ENCODE data around the gene PIP5K1B. TPM values are rescaled to one million over a fixed set of nuclear protein-coding genes. Genes with fewer than 3 reads are reported as not detected.
A peak's percentile ranks its signal among the peaks of the same experiment; 100 is the strongest.

The PIP5K1B gene
- total RNA-seq, 1 donor from 2014 or later, result 14.9 TPM

DNA sequence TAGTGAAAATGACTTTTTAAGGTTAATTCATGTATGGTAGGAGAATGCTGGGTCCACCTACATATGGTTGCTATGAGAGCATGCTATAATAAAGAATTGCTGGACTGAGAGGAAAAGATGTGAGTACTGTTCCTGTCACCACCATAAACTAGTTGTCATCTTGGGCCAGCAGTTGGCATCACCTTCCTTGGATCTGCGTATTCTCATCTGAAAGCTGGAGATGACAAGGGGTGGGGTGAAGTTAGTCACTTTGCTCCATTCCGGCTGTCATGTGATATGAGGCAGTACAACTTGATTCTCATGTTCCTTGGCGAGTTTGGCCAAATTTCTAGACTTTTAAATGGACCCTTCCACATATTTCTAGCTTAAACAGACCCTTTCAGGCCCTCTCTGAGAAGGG is 33.3 kb downstream of the PIP5K1B start:
- peak; percentile 22 for DNase-seq (ENCODE audit: low spot score)

DNA sequence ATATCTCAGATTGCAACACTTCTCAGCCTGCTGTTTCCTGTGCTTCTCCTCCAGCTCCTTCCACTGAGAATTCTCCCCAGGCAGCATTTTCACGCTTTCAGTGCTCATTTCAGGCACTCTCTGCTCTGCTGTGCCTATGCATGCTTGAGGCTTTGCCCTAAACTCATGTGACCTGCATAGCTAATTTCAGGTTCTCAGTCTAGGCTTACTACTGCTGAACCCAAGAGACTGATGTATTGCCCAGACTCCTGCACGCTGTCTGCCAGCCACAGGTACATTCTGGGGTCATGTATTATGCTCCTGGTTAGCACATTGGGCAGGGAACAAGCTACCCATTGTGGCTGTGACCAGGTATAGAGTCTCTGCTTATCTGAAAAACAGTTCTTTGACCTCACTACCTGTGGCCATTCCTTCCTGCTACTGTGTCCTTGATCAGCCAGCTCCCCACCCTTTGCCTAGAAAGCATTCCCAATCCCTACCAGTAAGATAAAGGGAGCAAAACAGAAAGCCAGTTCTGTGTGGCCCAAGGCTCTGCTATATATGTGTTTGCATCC is 34.7 kb downstream of the PIP5K1B start:
- peak; percentile 54 for DNase-seq (ENCODE audit: low spot score)

DNA sequence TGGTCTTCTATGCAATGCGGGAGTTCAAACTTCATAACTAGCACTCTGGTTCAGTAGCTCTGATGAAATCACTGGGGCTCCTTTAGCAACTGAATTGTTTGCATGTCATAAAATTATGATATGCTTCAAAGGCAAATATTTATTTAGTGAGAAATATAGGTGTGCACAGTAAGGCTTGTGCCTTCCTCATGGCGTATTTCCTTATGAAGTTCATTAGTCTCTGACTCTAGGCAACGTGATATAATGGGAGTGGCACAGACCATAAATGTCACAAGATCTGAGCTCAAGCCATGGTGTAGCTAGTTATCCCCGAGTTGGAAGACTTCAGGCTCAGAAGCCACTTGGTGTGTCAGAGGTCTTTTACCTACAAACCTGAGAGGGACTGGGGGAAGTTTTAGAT is 35.5 kb downstream of the PIP5K1B start:
- no peak for DNase-seq (ENCODE audit: low spot score)

DNA sequence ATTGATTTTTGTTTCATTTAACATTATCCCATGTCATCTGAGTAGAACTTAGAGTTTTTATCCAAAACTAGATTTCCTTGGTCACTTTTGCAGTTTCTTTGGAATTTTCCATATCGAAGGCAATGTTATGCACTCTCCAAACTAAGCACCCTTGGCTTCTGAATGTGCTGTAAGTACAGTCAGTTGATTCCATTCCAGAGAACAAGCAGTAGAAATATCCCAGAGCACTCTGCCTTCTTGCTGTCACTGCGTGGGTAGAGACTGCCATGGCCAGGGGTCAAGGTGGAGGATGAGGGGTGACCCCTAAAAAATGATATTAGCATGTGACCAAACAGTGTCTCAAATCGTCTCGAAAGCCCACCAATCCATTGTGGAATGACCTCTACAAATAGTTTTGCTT is 36.2 kb downstream of the PIP5K1B start:
- DNase-seq (ENCODE audit: low spot score), result no peak

DNA sequence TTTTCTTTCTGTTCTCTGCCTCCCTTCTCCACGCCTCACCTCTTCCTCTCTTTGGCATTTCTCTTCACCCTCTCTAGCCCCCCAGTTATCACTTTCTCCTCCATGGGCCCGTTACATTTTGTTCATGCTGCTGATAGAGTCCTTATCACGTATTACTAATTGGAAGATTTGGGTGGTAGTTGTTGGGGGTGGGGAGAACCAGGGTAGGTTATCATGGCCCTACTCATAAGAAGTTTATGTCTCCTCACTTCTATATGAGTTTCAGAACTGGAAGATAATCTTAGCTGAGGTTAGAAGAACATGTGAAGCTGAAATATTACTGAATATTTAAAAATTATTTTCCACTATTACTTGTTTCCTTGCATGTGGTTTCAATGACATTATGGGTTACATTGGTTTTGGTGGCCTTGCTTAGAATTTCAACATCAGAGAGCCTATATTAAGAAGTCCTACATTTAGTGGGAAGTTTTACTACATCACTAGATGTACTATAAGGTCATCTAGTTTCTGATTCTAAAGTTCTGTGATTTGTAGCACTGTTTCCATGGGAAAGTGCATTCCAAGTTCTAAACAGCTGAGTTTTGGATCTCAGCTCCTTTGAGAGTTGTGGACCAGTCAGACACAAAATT is 36.8 kb downstream of the PIP5K1B start:
- DNase-seq (ENCODE audit: low spot score), result no peak

DNA sequence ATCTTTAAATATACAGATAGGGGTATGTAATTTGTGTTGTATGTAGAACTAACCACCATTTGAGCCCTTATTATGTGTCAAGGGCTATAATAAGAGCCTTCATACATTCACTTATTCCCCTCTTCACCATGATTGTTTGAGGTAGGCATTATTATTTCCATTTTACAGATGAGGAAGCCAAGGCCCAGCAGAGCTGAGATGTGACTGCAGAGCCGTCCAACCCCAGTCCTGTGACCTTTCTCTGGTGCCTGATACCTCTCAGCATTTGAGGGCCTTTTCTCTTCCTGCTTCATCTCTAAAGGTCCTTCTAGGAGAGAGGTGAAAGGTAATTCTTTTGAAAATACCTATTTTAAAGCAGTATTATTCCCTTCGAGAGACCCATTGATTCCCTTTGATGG is 37.3 kb downstream of the PIP5K1B start:
- DNase-seq (ENCODE audit: low spot score), result no peak

DNA sequence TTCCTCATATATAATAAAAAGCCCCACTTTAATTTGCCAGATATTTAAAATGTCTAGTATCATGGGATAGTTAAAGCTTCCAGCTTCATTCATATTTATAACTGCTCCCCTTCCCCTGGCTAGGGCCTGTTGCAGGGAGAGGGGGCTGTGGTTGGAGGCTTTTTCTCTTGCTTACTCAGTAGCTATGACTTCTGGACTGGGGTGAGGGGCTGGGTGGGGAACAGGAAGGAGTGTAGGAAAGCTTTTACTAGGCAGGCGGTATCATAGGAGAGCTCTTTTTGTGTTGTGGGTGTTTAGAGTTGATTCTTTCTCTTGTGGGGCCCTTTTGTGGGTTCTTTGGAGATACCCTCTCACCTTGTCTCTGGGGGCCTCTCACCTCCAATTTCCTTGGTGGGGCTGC is 39.4 kb downstream of the PIP5K1B start:
- DNase-seq (ENCODE audit: low spot score), result no peak

DNA sequence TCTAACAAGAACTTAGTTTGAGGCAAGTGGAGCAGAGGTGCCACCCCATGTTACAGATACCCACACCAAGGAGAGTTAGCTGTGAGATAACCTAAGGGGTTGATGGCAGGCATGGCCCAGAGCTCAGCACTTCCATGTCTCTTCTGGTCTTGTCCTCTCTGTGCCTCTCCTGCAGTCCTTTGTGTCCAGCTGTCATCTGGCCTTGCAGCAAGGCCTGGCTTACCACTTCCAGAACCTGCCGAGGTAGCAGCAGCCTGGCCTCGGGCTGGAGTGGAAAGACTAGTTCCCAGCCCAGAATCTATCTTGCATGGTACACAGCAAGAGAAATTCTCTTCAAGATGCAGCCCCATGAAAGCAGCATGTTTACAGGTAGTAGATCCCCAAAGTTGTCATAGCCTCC is 41.5 kb downstream of the PIP5K1B start:
- DNase-seq (ENCODE audit: low spot score), result no peak

DNA sequence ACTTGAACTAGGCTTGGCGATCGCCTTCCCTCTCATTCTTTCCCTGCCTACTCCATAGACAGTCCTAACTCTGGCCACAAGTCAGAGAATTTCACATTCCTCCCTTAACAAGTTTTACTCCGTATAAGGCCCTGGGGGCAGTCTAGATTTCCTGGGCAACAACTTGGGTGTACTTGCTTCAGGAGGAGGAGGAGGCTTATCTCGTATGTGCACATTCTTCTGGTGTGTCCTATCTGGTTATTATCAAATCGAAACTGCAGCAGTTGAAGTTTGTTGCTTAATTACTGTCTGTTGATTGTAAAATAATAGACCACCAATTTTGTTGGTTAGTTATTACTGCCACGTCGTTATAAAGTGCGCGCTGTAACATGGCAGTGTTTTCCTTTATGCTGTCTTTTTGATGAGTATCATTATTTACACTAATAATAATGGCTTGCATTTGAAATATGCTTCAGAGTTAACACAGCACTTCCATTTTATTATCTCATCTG is 42.0 kb downstream of the PIP5K1B start:
- peak; percentile 79 for DNase-seq (ENCODE audit: low spot score)

DNA sequence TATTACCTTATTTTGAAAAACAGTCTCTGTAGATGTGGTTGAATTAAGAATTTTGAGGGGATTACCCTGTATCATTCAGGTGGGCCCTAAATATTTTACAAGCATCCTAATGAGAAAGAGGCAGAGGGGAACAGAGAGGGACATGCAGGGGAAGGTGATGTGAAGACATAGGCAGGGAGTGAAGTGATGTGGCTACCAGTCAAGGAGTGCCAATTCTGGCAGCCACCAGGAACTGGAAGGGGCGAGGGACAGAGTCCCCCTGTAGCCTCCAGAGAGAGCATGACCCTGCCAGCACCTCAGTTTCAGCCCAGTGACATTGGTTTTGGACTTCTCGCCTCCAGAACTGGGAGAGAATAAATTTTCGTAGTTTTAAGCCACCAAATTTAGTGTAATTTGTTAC is 44.1 kb downstream of the PIP5K1B start:
- DNase-seq (ENCODE audit: low spot score), result no peak

DNA sequence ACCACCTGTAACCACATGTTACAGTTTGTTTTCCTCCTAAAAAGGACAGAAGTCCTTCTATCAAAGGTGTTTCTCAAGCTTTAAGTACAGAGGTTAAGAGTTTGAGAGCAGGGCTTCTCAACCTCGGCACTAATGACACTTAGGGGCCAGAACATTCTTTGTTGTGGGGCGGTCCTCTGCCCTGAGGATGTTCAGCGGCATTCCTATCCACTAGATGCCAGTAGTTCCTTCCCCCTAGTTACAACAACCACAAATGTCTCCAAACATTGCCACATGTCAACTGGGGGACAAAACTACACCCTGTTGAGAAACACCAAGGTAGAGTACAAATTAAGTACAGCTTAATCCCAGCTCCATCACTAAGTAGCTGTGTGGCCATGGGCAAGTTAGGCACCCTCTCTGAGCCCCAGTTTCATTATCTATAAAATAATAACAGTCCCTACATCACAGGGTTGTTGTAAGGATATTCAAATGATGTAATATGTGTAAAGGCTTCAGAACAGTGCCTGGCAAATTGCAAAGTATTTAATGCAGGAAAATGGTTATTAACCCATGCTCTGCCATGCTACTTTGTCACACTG is 44.6 kb downstream of the PIP5K1B start:
- DNase-seq (ENCODE audit: low spot score), result peak; percentile 54

DNA sequence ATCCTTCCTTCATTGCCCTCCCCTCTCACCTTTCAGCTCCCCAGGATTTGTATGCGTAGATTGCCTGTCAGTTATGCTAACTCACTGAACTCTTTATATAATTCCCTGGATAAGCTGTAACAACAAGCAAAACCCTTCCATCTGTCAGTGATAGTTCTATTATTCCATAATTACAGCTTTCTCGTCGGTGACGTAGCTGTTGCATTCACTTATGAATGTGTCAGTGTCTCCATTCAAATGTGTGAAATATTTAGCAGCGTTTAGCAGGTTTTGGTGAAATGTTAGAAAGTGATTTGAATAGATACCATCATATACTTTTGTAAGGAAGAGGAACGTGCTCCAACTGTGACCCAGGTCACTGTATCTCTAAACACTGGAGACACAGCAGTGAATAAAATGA is 45.2 kb downstream of the PIP5K1B start:
- DNase-seq (ENCODE audit: low spot score), result no peak

DNA sequence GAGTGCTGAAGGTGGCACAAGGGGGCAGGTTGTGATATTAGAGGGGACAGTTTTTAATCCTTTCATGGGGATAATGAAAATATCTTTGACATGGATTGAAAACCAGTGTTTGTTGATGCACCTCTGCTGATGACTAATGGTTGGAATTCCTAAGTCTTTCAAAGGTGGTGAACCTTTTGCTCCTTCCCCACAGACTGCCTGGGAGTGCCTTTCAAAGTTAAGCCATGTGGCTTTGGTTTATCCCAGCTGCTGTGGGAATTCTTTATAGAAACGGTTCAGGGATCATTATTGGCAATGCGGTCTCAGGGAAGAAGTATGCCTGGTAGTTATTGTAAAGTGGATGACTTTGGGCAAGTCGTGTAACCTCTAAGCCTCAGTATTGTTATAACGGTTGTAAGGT is 45.7 kb downstream of the PIP5K1B start:
- DNase-seq (ENCODE audit: low spot score), result no peak

DNA sequence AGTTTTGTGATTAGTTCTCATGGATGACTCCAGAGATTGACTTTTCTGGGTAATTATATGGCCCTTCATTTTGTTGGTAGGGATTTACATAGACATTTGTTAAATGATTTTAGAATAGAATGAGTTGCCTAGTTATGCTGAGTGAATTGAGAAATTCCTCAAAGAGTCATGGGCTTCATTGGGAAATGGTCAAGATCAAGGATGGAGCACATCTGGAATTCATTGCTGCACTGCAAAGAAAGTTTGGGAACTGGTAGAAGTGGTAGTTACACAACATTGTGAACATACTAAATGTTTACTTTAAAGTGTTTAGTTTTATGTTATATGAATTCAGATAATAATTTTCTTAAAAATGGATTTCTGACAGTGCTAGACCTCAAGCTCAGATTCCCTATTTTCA is 46.5 kb downstream of the PIP5K1B start:
- DNase-seq (ENCODE audit: low spot score), result no peak

DNA sequence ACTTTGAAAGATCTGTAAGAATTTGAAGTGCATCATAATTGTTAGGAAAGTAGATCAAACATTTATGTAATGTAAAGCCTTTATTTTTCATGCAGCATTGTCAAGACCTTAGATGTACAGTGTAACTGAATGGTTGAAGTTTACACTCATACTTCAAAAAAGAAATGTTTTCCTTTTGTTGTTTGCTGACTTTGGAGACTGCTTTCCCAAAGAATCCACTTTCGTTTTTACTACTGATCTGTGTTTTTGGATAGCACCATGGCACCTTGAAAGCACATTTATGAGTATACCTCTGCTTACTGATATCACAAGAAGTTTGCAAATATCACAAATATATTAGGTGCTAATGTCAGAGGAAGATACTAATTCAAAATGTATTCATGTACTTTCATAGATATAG is 50.0 kb downstream of the PIP5K1B start:
- DNase-seq (ENCODE audit: low spot score), result no peak

DNA sequence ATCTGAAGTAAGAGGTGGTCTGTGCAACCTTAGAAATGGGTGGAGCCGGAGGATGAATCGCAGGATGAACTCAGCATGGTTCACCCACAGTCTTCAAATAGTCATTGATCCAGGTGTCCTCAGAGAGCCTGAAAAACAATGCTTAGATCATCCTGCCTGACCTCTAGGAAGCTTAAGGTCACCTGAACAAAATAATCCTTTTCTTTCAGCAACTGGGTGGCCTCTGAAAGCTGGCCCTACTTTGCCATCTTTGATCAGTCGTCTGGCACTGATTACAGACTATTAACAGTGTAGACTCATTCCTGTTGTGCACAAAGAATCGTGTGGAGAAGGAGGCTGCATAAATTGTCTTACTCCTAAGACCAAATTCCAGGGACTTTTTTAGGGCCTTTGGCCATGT is 50.7 kb downstream of the PIP5K1B start:
- DNase-seq (ENCODE audit: low spot score), result no peak

DNA sequence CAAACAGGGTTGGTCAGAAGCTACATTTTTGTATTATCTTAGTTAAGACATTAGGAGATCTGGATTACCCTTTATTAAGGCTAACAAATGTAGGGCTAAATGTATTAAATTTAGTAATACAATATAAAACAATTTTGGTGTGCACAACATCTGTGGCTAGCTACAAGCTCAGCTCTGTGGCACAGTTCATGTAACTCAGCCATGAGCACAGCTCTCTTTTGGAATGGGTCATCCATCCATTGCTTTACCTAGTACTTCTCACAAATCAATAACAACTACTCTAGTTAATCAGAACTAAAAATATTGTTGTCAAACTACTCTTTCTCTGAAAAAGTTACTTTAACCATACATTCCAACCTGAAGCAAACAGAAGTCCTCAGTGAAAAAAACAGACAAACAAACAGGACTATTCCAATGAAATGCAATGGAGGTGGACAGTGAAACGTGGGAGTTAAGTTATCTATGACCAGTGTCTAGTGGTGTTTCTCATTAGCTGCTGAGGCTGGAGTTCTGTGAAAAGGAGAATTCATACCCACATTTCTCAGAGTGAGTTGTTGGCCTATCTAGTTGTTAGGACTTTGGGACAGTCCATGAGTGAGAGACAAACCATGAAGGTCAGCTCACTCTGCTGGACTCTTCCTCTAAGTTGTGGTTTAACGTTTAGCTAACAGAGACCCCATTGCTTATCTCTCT is 55.1 kb downstream of the PIP5K1B start:
- no peak for DNase-seq (ENCODE audit: low spot score)

DNA sequence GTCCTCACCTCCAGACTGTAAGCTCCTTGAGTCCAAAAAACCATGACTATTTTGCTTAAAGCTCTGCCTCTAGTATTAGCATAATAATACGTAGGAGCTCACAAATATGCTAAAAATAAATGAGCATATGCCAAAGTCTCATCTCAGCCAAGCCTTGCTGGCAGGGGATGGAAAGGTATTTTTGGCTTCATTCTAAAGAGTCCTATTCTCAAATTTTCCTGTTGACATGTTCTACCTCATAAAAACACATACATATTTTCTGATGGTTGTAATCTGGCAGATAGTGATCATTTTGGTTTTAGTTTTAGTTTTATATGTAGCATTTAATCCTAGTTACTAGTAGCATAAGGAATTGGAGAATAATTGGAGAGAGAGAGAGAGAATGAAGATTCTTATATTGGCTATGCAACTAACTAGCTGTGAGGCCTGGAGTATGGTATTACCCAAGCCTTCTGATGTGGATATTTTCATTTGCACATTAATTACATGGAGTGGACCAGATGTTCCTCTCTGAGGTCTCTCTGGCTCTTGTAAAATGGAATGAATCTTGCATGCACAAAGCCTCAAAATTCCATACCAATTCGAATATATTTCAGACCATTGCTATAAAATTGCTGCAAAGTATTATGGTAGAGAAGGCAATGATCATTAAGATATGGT is 55.8 kb downstream of the PIP5K1B start:
- DNase-seq (ENCODE audit: low spot score), result no peak

DNA sequence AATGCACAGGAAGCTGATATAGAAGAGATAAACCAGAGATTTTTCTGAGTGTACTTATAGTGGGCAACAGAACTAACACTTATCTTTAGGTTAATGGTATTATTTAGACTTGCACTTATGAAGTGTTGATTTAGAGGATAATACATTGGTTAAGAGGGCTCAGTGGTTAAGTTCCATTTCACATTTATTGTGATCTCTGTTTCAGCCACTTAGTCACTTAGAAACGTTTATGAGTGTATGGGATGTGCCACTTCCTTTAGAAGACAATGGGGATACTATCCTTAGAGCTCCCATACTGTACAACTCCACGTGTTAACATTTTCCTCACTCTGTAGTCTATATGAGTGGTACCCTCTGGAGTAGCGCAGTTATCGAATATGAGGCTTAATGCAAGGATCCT is 57.5 kb downstream of the PIP5K1B start:
- no peak for DNase-seq (ENCODE audit: low spot score)

DNA sequence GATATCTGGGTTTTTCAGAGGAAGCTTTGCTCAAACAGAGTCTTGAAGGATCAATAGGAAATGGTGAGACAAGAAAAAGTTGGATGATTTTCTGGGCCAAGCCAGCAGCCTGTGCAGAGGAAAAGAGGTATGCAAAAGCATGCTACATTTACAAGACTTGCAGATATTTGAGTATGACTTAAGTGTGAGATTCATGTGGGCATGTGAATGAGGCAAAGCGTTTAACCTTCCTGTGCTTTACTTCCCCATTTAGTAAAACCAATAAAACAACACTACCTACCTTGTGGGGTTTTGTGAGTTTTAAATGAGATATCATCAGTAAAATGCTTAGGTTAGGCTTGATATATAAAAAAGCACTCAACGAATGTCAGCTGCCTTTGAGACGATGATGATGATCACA is 58.1 kb downstream of the PIP5K1B start:
- DNase-seq (ENCODE audit: low spot score), result no peak

DNA sequence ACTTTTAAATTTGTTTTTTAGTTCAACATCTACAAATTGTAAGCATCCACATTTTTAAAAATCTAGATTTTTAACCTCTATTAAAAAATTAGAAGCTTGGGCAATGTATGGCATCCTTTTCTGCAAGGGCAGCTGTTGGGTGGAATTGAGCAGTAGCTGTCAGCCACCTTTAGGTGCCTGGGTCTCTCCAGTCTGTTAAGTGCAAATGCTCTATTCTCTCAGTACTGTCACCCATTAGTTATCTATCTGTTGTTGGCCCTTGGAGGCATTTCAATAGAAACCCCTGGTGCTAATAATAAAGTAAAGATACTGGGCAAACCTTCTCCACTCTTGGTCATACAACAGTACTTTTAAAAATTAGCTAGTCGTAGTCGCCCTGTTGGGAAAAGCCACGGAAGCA is 63.6 kb downstream of the PIP5K1B start:
- no peak for DNase-seq (ENCODE audit: low spot score)

DNA sequence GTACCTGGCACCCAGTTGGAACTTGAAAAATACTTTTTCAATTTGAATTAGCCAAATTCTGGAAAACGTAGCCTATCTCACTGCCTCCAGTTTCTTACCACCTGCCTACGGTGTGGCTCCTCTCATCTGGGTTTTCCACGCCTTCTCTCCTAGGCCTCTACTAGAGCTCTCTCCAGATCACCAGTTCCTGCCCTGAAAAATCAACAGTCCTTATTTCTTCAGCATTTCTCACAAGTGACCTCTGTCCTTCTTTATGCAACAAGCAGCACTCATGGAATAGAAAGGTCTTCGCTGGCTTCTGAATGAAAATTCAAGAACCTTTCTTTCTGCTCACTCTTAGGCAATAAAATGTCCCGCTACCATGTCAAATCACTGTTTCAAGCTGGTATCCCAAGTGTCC is 64.8 kb downstream of the PIP5K1B start:
- DNase-seq (ENCODE audit: low spot score), result no peak

Data from umbilical cord (tissue), 2 donors.